MM.1S (cell line): Measurements from ENCODE around the gene PLD4.
"Not testable (repeated sequence)": the region's sequence is repeated elsewhere in the genome, so short reads cannot be mapped to it uniquely, and the experiment has no call there.

Experiments used
- DNase-seq: peaks from one replicate; pipeline ENCODE4 v3.0.0-alpha.2; 2015
- H2AFZ ChIP-seq: fragments of 300-600 bp; sonication (generic); 2 replicates; pipeline ENCODE4 v1.6.0; 2016; ENCODE audit warnings: antibody characterized with exemption, low read length
- H3F3A ChIP-seq: fragments of 300-600 bp; sonication (generic); 2 replicates; pipeline ENCODE4 v1.6.1; 2016; ENCODE audit warnings: mild to moderate bottlenecking, antibody characterized with exemption, low read length, moderate library complexity, mixed read lengths; ENCODE audit not compliant: insufficient read depth
- H3K27ac ChIP-seq: fragments of 300-600 bp; sonication (generic); 2 replicates; pipeline ENCODE4 v1.5.1; 2016; ENCODE audit warnings: mild to moderate bottlenecking, low read length
- H3K27me3 ChIP-seq: fragments of 300-600 bp; sonication (generic); replicated peaks from 2 replicates; pipeline ENCODE4 v1.6.0; 2016; ENCODE audit warnings: low read length; ENCODE audit not compliant: insufficient read depth
- H3K36me3 ChIP-seq: fragments of 300-600 bp; sonication (generic); replicated peaks from 2 replicates; pipeline ENCODE4 v1.6.1; 2016; ENCODE audit warnings: mild to moderate bottlenecking, low read length, mixed read lengths; ENCODE audit not compliant: insufficient read depth
- H3K4me1 ChIP-seq: fragments of 300-600 bp; sonication (generic); 2 replicates; pipeline ENCODE4 v1.6.1; 2016; ENCODE audit warnings: low read length, mixed read lengths
- H3K4me2 ChIP-seq: fragments of 300-600 bp; sonication (generic); 2 replicates; pipeline ENCODE4 v1.6.0; 2016; ENCODE audit warnings: low read depth, low read length
- H3K4me3 ChIP-seq: fragments of 300-600 bp; sonication (generic); 2 replicates; pipeline ENCODE4 v1.5.1; 2016; ENCODE audit warnings: low read length, mixed read lengths
- H3K79me2 ChIP-seq: fragments of 300-600 bp; sonication (generic); 2 replicates; pipeline ENCODE4 v1.6.1; 2016; ENCODE audit warnings: mixed run types, low read length, mixed read lengths
- H3K9ac ChIP-seq: fragments of 300-600 bp; sonication (generic); 2 replicates; pipeline ENCODE4 v1.6.1; 2016; ENCODE audit warnings: low read length, mixed read lengths
- H3K9me2 ChIP-seq: fragments of 300-600 bp; sonication (generic); replicated peaks from 2 replicates; pipeline ENCODE4 v1.6.1; 2016; ENCODE audit warnings: mild to moderate bottlenecking, low read length, mixed read lengths; ENCODE audit not compliant: insufficient read depth
- H3K9me3 ChIP-seq: fragments of 300-600 bp; sonication (generic); replicated peaks from 2 replicates; pipeline ENCODE4 v1.6.1; 2016; ENCODE audit warnings: mild to moderate bottlenecking, low read length, mixed read lengths; ENCODE audit not compliant: insufficient read depth
- H4K20me1 ChIP-seq: fragments of 300-600 bp; sonication (generic); 2 replicates; pipeline ENCODE4 v1.6.1; 2016; ENCODE audit warnings: mild to moderate bottlenecking, low read length, moderate library complexity, mixed read lengths; ENCODE audit not compliant: insufficient read depth
- EZH2 ChIP-seq: fragments of 300-600 bp; sonication (generic); optimal IDR thresholded peaks from 2 replicates; pipeline ENCODE3; 2017; ENCODE audit warnings: low read depth, mild to moderate bottlenecking, antibody characterized with exemption, low read length, mixed read lengths
- EZH2phosphoT487 ChIP-seq: fragments of 300-600 bp; sonication (generic); IDR thresholded peaks from 2 replicates; pipeline ENCODE4 v1.6.1; 2018; ENCODE audit warnings: antibody characterized with exemption, low read length
- TF ChIP-seq, protein P1 (sequence below): fragments of 300-600 bp; sonication (generic); IDR thresholded peaks from 2 replicates; pipeline ENCODE4 v1.5.1; 2016; ENCODE audit warnings: antibody characterized with exemption, low read length, mixed read lengths

The PLD4 gene

GRCh38 chr14:104950021-104950420, 25.3 kb downstream of the PLD4 start:
- Histone ChIP-seq H3K27me3 (peaks cover 27% of the 10 kb centered on the region), H3K9me3 (no peaks in the 10 kb centered on the region), H3K9ac (no peak overlapping the region), H3K36me3 (no peaks in the 10 kb centered on the region), H3K27ac (no peak overlapping the region), H3K4me3 (no peak overlapping the region), H3K4me1 (no peaks in the 10 kb centered on the region), H3K79me2 (no peaks in the 10 kb centered on the region), H3K4me2 (no peak overlapping the region), H3F3A (no peaks in the 10 kb centered on the region), H2AFZ (no peak overlapping the region), H4K20me1 (no peaks in the 10 kb centered on the region), H3K9me2 (no peaks in the 10 kb centered on the region)
- no peak for DNase-seq
- TF ChIP-seq EZH2 = no peak
- TF ChIP-seq EZH2phosphoT487 = no peak
- TF ChIP-seq, protein P1, sequence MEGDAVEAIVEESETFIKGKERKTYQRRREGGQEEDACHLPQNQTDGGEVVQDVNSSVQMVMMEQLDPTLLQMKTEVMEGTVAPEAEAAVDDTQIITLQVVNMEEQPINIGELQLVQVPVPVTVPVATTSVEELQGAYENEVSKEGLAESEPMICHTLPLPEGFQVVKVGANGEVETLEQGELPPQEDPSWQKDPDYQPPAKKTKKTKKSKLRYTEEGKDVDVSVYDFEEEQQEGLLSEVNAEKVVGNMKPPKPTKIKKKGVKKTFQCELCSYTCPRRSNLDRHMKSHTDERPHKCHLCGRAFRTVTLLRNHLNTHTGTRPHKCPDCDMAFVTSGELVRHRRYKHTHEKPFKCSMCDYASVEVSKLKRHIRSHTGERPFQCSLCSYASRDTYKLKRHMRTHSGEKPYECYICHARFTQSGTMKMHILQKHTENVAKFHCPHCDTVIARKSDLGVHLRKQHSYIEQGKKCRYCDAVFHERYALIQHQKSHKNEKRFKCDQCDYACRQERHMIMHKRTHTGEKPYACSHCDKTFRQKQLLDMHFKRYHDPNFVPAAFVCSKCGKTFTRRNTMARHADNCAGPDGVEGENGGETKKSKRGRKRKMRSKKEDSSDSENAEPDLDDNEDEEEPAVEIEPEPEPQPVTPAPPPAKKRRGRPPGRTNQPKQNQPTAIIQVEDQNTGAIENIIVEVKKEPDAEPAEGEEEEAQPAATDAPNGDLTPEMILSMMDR = no peak

DNA sequence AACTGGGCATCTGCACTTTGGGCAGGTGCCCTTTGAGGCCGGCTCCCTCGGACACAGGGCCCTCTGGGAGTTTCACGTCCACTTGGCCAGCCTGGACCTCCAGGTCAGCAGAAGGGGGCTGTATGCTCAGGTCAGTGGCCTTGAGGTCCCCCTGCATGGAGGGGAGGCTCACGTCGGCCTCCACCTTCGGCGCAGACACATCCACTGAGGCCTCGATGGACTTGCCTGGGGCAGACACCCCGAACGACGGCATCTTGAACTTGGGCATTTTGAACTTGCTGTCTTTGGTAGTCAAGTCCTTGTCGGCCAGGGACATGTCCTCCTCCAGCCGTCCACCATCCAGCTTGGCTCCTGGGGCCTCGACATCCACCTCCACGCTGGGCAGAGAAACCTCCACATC, 26.0 kb downstream of the PLD4 start:
- not testable (repeated sequence) for H3K4me3 ChIP-seq, DNase-seq

GRCh38 chr14:104951863-104952657, 27.4 kb downstream of the PLD4 start:
- H3K9ac ChIP-seq, H3K4me2 ChIP-seq, H4K20me1 ChIP-seq, H3F3A ChIP-seq, H3K36me3 ChIP-seq, H3K4me1 ChIP-seq, H3K9me2 ChIP-seq, DNase-seq, H3K4me3 ChIP-seq, H3K27ac ChIP-seq, H3K79me2 ChIP-seq, H3K9me3 ChIP-seq, H2AFZ ChIP-seq: not testable (repeated sequence)
- H3K27me3 ChIP-seq = peaks cover 42% of the 10 kb centered on the region

More for the DNA sequence above, 26.0 kb downstream of the PLD4 start:
- H3K36me3 ChIP-seq, H3K9ac ChIP-seq, H3K79me2 ChIP-seq, H4K20me1 ChIP-seq, H3K27ac ChIP-seq, H3K4me1 ChIP-seq, H3K9me2 ChIP-seq, H2AFZ ChIP-seq, H3F3A ChIP-seq, H3K9me3 ChIP-seq, H3K4me2 ChIP-seq: not testable (repeated sequence)
- H3K27me3 ChIP-seq = peaks cover 30% of the 10 kb centered on the region

- Histone ChIP-seq H3K27me3 (peaks cover 52% of the 10 kb centered on the region), H3K9me3 (no peaks in the 10 kb centered on the region), H3F3A (no peaks in the 10 kb centered on the region), H2AFZ (no peak overlapping the region), H4K20me1 (no peaks in the 10 kb centered on the region), H3K79me2 (no peaks in the 10 kb centered on the region), H3K27ac (no peak overlapping the region), H3K9ac (no peak overlapping the region), H3K4me1 (no peaks in the 10 kb centered on the region), H3K9me2 (no peaks in the 10 kb centered on the region), H3K4me2 (no peak overlapping the region), H3K36me3 (no peaks in the 10 kb centered on the region), H3K4me3 (no peak overlapping the region)
- TF ChIP-seq EZH2 (no peak), EZH2phosphoT487 (no peak)
- TF ChIP-seq, protein P1 = no peak
- no peak for DNase-seq
These were observed 28.4 kb downstream of the PLD4 start for GRCh38 chr14:104953097-104953496.
